ENCODE measurements around the gene ENTPD1.
A peak's percentile ranks its signal among the peaks of the same experiment; 100 is the strongest.
"Not testable (repeated sequence)": the region's sequence is repeated elsewhere in the genome, so short reads cannot be mapped to it uniquely, and the experiment has no call there.

ENTPD1 gene

DNA sequence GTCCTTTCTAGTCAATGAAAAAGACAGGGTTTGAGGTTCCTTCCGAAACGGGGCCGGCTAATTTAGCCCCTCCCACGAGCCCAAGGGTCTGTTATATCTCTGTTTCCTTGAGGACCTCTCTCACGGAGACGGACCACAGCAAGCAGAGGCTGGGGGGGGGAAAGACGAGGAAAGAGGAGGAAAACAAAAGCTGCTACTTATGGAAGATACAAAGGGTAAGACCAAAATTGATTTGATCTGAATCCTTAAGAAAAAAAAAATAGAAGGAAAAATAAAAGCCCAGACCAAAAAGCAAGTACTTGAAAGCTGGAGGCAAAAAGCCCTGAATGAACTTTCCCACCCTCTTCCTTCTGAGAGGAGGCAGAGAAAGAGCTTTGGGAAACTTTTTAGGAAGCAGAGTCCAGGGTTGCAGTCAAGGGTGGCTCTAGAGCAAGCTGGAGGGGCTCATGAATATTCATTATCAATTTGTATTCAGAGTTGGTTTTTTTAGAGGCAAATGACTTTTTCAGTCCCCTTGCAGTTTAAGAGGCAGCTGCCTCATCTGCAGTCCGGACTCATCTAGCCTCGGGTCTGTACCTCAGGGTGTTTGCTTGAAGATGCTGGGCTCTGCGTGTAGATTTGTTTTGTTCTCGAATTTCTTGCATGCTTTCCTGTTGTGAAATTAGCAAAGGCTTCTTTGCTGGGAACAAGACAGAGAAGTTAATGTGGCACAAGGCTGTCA is at the start of gene ENTPD1:
TSS of gene ENTPD1 (plus strand) at position 123 of the 721 bp plus-strand sequence. CDS start at position 200, 77 bp downstream.
- Histone ChIP-seq H3K9ac (ENCODE audit: low read length in 5 of 5) (peak within 1 kb of the TSS in 2 of 5 donors; percentile 31 to 60), H3K27ac (ENCODE audit: low read depth, low read length) (peak within 1 kb of the TSS; percentile 33), H3K36me3 (ENCODE audit: control insufficient read depth in 5 of 5, insufficient read depth in 5 of 5, low read length in 5 of 5) (no peaks in the 10 kb centered on the region), H3K27me3 (ENCODE audit: control insufficient read depth in 5 of 5, insufficient read depth in 4 of 5, low read length in 5 of 5) (peaks cover 0 to 4% (median 0%) of the 10 kb centered on the region in 5 donors), H3K4me1 (ENCODE audit: control insufficient read depth in 5 of 5, insufficient read depth in 5 of 5, low read length in 5 of 5) (peaks cover 0 to 18% (median 4%) of the 10 kb centered on the region in 5 donors), H3K9me3 (ENCODE audit: control insufficient read depth in 5 of 5, low read length in 5 of 5) (no peaks in the 10 kb centered on the region), H3K4me3 (ENCODE audit: low read depth in 1 of 5, low read length in 5 of 5) (peak within 1 kb of the TSS; percentile 7 to 53 (median 45))

GRCh38 chr10:95706573-95706972 is 49.4 kb upstream of the ENTPD1 start:
- H3K4me1 ChIP-seq (ENCODE audit: control insufficient read depth in 5 of 5, insufficient read depth in 5 of 5, low read length in 5 of 5): no peaks in the 10 kb centered on the region
- no peaks in the 10 kb centered on the region for H3K36me3 ChIP-seq (ENCODE audit: control insufficient read depth in 5 of 5, insufficient read depth in 5 of 5, low read length in 5 of 5)
- H3K9ac ChIP-seq (ENCODE audit: low read length in 5 of 5): no peak overlapping the region
- no peaks in the 10 kb centered on the region for H3K27me3 ChIP-seq (ENCODE audit: control insufficient read depth in 5 of 5, insufficient read depth in 4 of 5, low read length in 5 of 5)
- H3K9me3 ChIP-seq (ENCODE audit: control insufficient read depth in 5 of 5, low read length in 5 of 5): no peaks in the 10 kb centered on the region
- H3K4me3 ChIP-seq (ENCODE audit: low read depth in 1 of 5, low read length in 5 of 5): no peak overlapping the region
- no peak overlapping the region for H3K27ac ChIP-seq (ENCODE audit: low read depth, low read length)

DNA sequence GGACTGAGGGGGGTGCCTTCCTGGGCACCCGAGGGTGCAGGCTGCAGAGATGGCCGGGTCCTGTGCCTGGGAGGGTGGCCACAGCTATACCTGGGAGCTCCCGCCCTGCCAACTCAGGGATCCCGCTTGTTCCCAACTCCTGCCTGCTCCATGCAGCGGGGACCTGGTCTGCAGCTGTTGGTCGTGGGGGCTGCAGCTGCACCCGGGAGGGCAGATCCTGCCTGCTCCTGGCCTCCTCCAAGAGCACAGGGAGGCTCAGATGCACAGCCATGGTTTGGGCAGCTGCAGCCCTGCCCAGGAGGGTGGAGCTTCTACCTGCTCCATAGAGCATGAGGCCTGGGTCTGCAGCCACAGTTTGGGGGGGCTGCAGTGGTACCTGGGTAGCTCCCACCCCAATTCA is 49.0 kb upstream of the ENTPD1 start:
- H3K9me3 ChIP-seq (ENCODE audit: control insufficient read depth in 5 of 5, low read length in 5 of 5): no peaks in the 10 kb centered on the region
- no peak overlapping the region for H3K27ac ChIP-seq (ENCODE audit: low read depth, low read length)
- H3K4me3 ChIP-seq (ENCODE audit: low read depth in 1 of 5, low read length in 5 of 5): no peak overlapping the region
- no peaks in the 10 kb centered on the region for H3K4me1 ChIP-seq (ENCODE audit: control insufficient read depth in 5 of 5, insufficient read depth in 5 of 5, low read length in 5 of 5)
- no peak overlapping the region for H3K9ac ChIP-seq (ENCODE audit: low read length in 5 of 5)
- no peaks in the 10 kb centered on the region for H3K27me3 ChIP-seq (ENCODE audit: control insufficient read depth in 5 of 5, insufficient read depth in 4 of 5, low read length in 5 of 5)
- no peaks in the 10 kb centered on the region for H3K36me3 ChIP-seq (ENCODE audit: control insufficient read depth in 5 of 5, insufficient read depth in 5 of 5, low read length in 5 of 5)

DNA sequence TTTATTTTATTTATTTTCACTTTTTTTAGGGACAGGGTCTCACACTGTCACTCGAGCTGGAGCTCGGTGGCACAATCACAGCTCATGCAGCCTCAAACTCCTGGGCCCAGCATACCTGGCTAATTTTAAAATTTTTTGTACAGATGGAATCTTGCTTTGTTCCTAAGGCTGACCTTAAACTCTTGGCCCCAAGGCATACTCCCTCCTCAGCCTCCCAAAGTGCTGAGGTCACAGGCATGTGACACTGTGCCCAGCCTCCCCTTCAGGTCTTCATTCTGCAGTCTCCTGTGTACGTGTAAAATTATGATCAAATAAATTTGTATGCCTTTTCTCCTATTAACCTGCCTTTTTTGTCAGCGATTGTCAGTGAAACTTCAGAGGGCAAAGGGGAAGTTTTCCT is 44.5 kb upstream of the ENTPD1 start:
- H3K27ac ChIP-seq (ENCODE audit: low read depth, low read length): no peak overlapping the region
- no peaks in the 10 kb centered on the region for H3K36me3 ChIP-seq (ENCODE audit: control insufficient read depth in 5 of 5, insufficient read depth in 5 of 5, low read length in 5 of 5)
- H3K4me1 ChIP-seq (ENCODE audit: control insufficient read depth in 5 of 5, insufficient read depth in 5 of 5, low read length in 5 of 5): no peaks in the 10 kb centered on the region
- H3K27me3 ChIP-seq (ENCODE audit: control insufficient read depth in 5 of 5, insufficient read depth in 4 of 5, low read length in 5 of 5): no peaks in the 10 kb centered on the region
- H3K4me3 ChIP-seq (ENCODE audit: low read depth in 1 of 5, low read length in 5 of 5): no peak overlapping the region
- H3K9ac ChIP-seq (ENCODE audit: low read length in 5 of 5): no peak overlapping the region
- no peaks in the 10 kb centered on the region for H3K9me3 ChIP-seq (ENCODE audit: control insufficient read depth in 5 of 5, low read length in 5 of 5)

GRCh38 chr10:95716466-95716865 is 39.5 kb upstream of the ENTPD1 start:
- Histone ChIP-seq H3K9ac (ENCODE audit: low read length in 5 of 5) (no peak overlapping the region), H3K27me3 (ENCODE audit: control insufficient read depth in 5 of 5, insufficient read depth in 4 of 5, low read length in 5 of 5) (no peaks in the 10 kb centered on the region), H3K36me3 (ENCODE audit: control insufficient read depth in 5 of 5, insufficient read depth in 5 of 5, low read length in 5 of 5) (no peaks in the 10 kb centered on the region)

DNA sequence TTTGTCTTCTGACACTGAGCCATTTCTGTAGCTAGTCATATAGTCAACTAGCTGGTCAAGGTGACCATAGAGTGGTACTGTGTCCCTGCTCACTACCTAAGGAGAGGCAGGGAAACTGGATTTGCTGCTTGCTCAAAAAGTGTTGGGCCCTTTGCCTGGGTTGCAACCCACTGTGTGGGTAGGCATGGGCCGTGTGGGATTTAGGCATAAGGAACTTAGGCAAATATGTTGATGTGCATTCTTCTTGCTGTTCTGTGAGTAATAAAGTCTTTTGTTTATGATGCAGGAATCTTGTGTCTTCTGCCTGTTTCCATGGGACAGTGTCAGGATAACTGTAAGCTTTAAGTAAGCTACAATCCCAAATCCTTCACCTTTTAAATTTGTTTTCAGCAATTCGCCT is 39.1 kb upstream of the ENTPD1 start:
- no peak overlapping the region for H3K4me3 ChIP-seq (ENCODE audit: low read depth in 1 of 5, low read length in 5 of 5)
- no peaks in the 10 kb centered on the region for H3K4me1 ChIP-seq (ENCODE audit: control insufficient read depth in 5 of 5, insufficient read depth in 5 of 5, low read length in 5 of 5)

More at GRCh38 chr10:95716466-95716865, 39.5 kb upstream of the ENTPD1 start:
- no peaks in the 10 kb centered on the region for H3K9me3 ChIP-seq (ENCODE audit: control insufficient read depth in 5 of 5, low read length in 5 of 5)
- no peak overlapping the region for H3K27ac ChIP-seq (ENCODE audit: low read depth, low read length)
- no peaks in the 10 kb centered on the region for H3K4me1 ChIP-seq (ENCODE audit: control insufficient read depth in 5 of 5, insufficient read depth in 5 of 5, low read length in 5 of 5)
- H3K4me3 ChIP-seq (ENCODE audit: low read depth in 1 of 5, low read length in 5 of 5): no peak overlapping the region

GRCh38 chr10:95720745-95721144 is 35.2 kb upstream of the ENTPD1 start:
- H3K9ac ChIP-seq (ENCODE audit: low read length in 5 of 5); H3K36me3 ChIP-seq (ENCODE audit: control insufficient read depth in 5 of 5, insufficient read depth in 5 of 5, low read length in 5 of 5); H3K27ac ChIP-seq (ENCODE audit: low read depth, low read length); H3K9me3 ChIP-seq (ENCODE audit: control insufficient read depth in 5 of 5, low read length in 5 of 5); H3K4me1 ChIP-seq (ENCODE audit: control insufficient read depth in 5 of 5, insufficient read depth in 5 of 5, low read length in 5 of 5); H3K4me3 ChIP-seq (ENCODE audit: low read depth in 1 of 5, low read length in 5 of 5); H3K27me3 ChIP-seq (ENCODE audit: control insufficient read depth in 5 of 5, insufficient read depth in 4 of 5, low read length in 5 of 5): not testable (repeated sequence)

More for the DNA sequence above, 39.1 kb upstream of the ENTPD1 start:
- no peak overlapping the region for H3K27ac ChIP-seq (ENCODE audit: low read depth, low read length)
- no peaks in the 10 kb centered on the region for H3K9me3 ChIP-seq (ENCODE audit: control insufficient read depth in 5 of 5, low read length in 5 of 5)
- H3K27me3 ChIP-seq (ENCODE audit: control insufficient read depth in 5 of 5, insufficient read depth in 4 of 5, low read length in 5 of 5): no peaks in the 10 kb centered on the region
- no peaks in the 10 kb centered on the region for H3K36me3 ChIP-seq (ENCODE audit: control insufficient read depth in 5 of 5, insufficient read depth in 5 of 5, low read length in 5 of 5)
- no peak overlapping the region for H3K9ac ChIP-seq (ENCODE audit: low read length in 5 of 5)

DNA sequence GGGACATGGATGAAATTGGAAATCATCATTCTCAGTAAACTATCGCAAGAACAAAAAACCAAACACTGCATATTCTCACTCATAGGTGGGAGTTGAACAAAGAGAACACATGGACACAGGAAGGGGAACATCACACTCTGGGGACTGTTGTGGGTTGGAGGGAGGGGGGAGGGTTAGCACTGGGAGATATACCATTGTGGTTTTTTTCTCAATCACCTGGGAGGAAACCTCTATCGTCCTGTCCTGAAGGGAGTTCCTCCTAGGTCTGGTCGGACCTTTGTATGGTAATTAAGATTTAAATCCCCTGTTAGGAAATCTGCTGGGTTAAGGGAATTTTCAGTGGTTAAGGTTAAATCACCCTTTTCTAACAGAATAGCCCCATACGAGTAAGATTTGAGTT is 33.5 kb upstream of the ENTPD1 start:
- not testable (repeated sequence) for H3K4me3 ChIP-seq (ENCODE audit: low read depth in 1 of 5, low read length in 5 of 5); H3K27me3 ChIP-seq (ENCODE audit: control insufficient read depth in 5 of 5, insufficient read depth in 4 of 5, low read length in 5 of 5); H3K36me3 ChIP-seq (ENCODE audit: control insufficient read depth in 5 of 5, insufficient read depth in 5 of 5, low read length in 5 of 5); H3K27ac ChIP-seq (ENCODE audit: low read depth, low read length); H3K9ac ChIP-seq (ENCODE audit: low read length in 5 of 5); H3K9me3 ChIP-seq (ENCODE audit: control insufficient read depth in 5 of 5, low read length in 5 of 5); H3K4me1 ChIP-seq (ENCODE audit: control insufficient read depth in 5 of 5, insufficient read depth in 5 of 5, low read length in 5 of 5)

GRCh38 chr10:95728526-95728925 is 27.4 kb upstream of the ENTPD1 start:
- no peak overlapping the region for H3K27ac ChIP-seq (ENCODE audit: low read depth, low read length)
- H3K4me3 ChIP-seq (ENCODE audit: low read depth in 1 of 5, low read length in 5 of 5): no peak overlapping the region
- peaks cover 0 to 6% (median 5%) of the 10 kb centered on the region in 5 donors for H3K9me3 ChIP-seq (ENCODE audit: control insufficient read depth in 5 of 5, low read length in 5 of 5)
- H3K9ac ChIP-seq (ENCODE audit: low read length in 5 of 5): no peak overlapping the region
- H3K27me3 ChIP-seq (ENCODE audit: control insufficient read depth in 5 of 5, insufficient read depth in 4 of 5, low read length in 5 of 5): no peaks in the 10 kb centered on the region
- no peaks in the 10 kb centered on the region for H3K36me3 ChIP-seq (ENCODE audit: control insufficient read depth in 5 of 5, insufficient read depth in 5 of 5, low read length in 5 of 5)
- H3K4me1 ChIP-seq (ENCODE audit: control insufficient read depth in 5 of 5, insufficient read depth in 5 of 5, low read length in 5 of 5): peaks cover 0 to 16% (median 0%) of the 10 kb centered on the region in 5 donors

- peak overlapping the region; percentile 18 for H3K27ac ChIP-seq (ENCODE audit: low read depth, low read length)
- peaks cover 0 to 12% (median 9%) of the 10 kb centered on the region in 5 donors for H3K9me3 ChIP-seq (ENCODE audit: control insufficient read depth in 5 of 5, low read length in 5 of 5)
These were observed 26.5 kb upstream of the ENTPD1 start for GRCh38 chr10:95729323-95730055.

More at GRCh38 chr10:95729323-95730055, 26.5 kb upstream of the ENTPD1 start:
- H3K4me1 ChIP-seq (ENCODE audit: control insufficient read depth in 5 of 5, insufficient read depth in 5 of 5, low read length in 5 of 5): peaks cover 0 to 16% (median 0%) of the 10 kb centered on the region in 5 donors
- H3K27me3 ChIP-seq (ENCODE audit: control insufficient read depth in 5 of 5, insufficient read depth in 4 of 5, low read length in 5 of 5): no peaks in the 10 kb centered on the region
- H3K36me3 ChIP-seq (ENCODE audit: control insufficient read depth in 5 of 5, insufficient read depth in 5 of 5, low read length in 5 of 5): no peaks in the 10 kb centered on the region
- H3K9ac ChIP-seq (ENCODE audit: low read length in 5 of 5): no peak overlapping the region
- H3K4me3 ChIP-seq (ENCODE audit: low read depth in 1 of 5, low read length in 5 of 5): no peak overlapping the region
